HEK293T (cell line): Measurements from ENCODE around the gene RTKN2.

ENCODE experiments used
- BHLHE40 ChIP-seq: fragments of 450-650 bp; IDR thresholded peaks from 2 replicates; pipeline ENCODE4 v1.6.1; 2016; ENCODE audit warnings: mild to moderate bottlenecking, moderate library complexity, borderline replicate concordance
- HDGF ChIP-seq: fragments of 450-650 bp; IDR thresholded peaks from 2 replicates; pipeline ENCODE4 v1.6.1; 2017; ENCODE audit warnings: antibody characterized with exemption, borderline replicate concordance

GRCh38 chr10:62244088-62244487 is 24.6 kb downstream of the RTKN2 start:
- TF ChIP-seq HDGF (no peak), BHLHE40 (no peak)
